PC-3 (cell line): ENCODE measurements around the gene ARAF. TPM values are rescaled to one million over a fixed set of nuclear protein-coding genes. Genes with fewer than 3 reads are reported as not detected.

Experiments used
- ATAC-seq: fragments of 200-7000 bp; cut with Tn5 transposase; 2 replicates; pipeline ENCODE4 v1.9.1; 2020; ENCODE audit warnings: mild to moderate bottlenecking, moderate library complexity
- BruUV-seq: library from RNA; stranded (reverse); fragments of 400-500 nt; replicated peaks from 2 replicates; lab custom pipeline; 2021; lab: Mats Ljungman, UMichigan
- CTCF ChIA-PET: fragments of 300-600 bp; sonication (Branson Sonifier 250); formaldehyde crosslinking; loops from one replicate; lab custom pipeline; 2022; ENCODE audit warnings: antibody characterized with exemption; lab: Charles Lee
- POLR2A ChIA-PET: fragments of 300-600 bp; sonication (Branson Sonifier 250); formaldehyde crosslinking; loops from one replicate; lab custom pipeline; 2022; ENCODE audit warnings: antibody characterized with exemption; ENCODE audit not compliant: unreplicated experiment; lab: Charles Lee
- DNase-seq: peaks from one replicate; pipeline ENCODE4 v3.0.0-alpha.2; 2015
- H2AFZ ChIP-seq: fragments of 300-600 bp; sonication (generic); 2 replicates; pipeline ENCODE4 v1.6.0; 2016; ENCODE audit warnings: antibody characterized with exemption, low read length
- H3F3A ChIP-seq: fragments of 300-600 bp; sonication (generic); one replicate; pipeline ENCODE4 v1.6.0; 2017; ENCODE audit warnings: antibody characterized with exemption, low read length, control low read depth, mild to moderate bottlenecking; ENCODE audit not compliant: unreplicated experiment
- H3K27ac ChIP-seq: fragments of 300-600 bp; sonication (generic); 2 replicates; pipeline ENCODE4 v1.5.1; 2016; ENCODE audit warnings: mild to moderate bottlenecking, low read length
- H3K27me3 ChIP-seq: fragments of 300-600 bp; sonication (generic); 2 replicates; pipeline ENCODE4 v1.6.1; 2016; ENCODE audit warnings: low read length, mixed read lengths
- H3K36me3 ChIP-seq: fragments of 300-600 bp; sonication (generic); 2 replicates; pipeline ENCODE4 v1.6.1; 2016; ENCODE audit warnings: low read depth, mixed run types, low read length, mixed read lengths
- H3K4me1 ChIP-seq: fragments of 300-600 bp; sonication (generic); 2 replicates; pipeline ENCODE4 v1.5.1; 2016; ENCODE audit warnings: low read length; ENCODE audit not compliant: insufficient read depth
- H3K4me2 ChIP-seq: fragments of 300-600 bp; sonication (generic); 2 replicates; pipeline ENCODE4 v1.6.0; 2016; ENCODE audit warnings: low read length
- H3K4me3 ChIP-seq: fragments of 300-600 bp; sonication (generic); 2 replicates; pipeline ENCODE4 v1.5.1; 2016; ENCODE audit warnings: mild to moderate bottlenecking, low read length, mixed read lengths
- H3K79me2 ChIP-seq: fragments of 300-600 bp; sonication (generic); 2 replicates; pipeline ENCODE4 v1.6.1; 2017; ENCODE audit warnings: low read length, mixed read lengths
- H3K9ac ChIP-seq: fragments of 300-600 bp; sonication (generic); 2 replicates; pipeline ENCODE4 v1.6.0; 2016; ENCODE audit warnings: mild to moderate bottlenecking, low read length
- H3K9me2 ChIP-seq: fragments of 300-600 bp; sonication (generic); replicated peaks from 2 replicates; pipeline ENCODE4 v1.6.1; 2016; ENCODE audit warnings: mixed run types, low read length, mixed read lengths
- H3K9me3 ChIP-seq: fragments of 300-600 bp; sonication (generic); 2 replicates; pipeline ENCODE4 v1.6.1; 2016; ENCODE audit warnings: low read length, mixed read lengths
- H4K20me1 ChIP-seq: fragments of 300-600 bp; sonication (generic); 2 replicates; pipeline ENCODE4 v1.6.1; 2016; ENCODE audit warnings: low read length, mixed read lengths
- EZH2 ChIP-seq: fragments of 300-600 bp; sonication (generic); IDR thresholded peaks from one replicate; pipeline ENCODE4 v1.6.1; 2017; ENCODE audit warnings: antibody characterized with exemption, mild to moderate bottlenecking, low read length; ENCODE audit not compliant: unreplicated experiment
- EZH2phosphoT487 ChIP-seq: fragments of 300-600 bp; sonication (generic); IDR thresholded peaks from 2 replicates; pipeline ENCODE4 v1.6.1; 2018; ENCODE audit warnings: mild to moderate bottlenecking, antibody characterized with exemption, low read length, borderline replicate concordance
- intact Hi-C: fragments of 100-400 bp; cut with micrococcal nuclease; formaldehyde crosslinking; loops from 2 replicates; pipeline ENCODE4 v1.9.0; 2023
- total RNA-seq: library from RNA; depleted of rRNA; stranded (reverse); fragments of >200 nt; gene quantifications from 2 replicates; pipeline ENCODE4 v1.2.3, GENCODE V29; 2014
- TF ChIP-seq, protein P1 (sequence below): fragments of 300-600 bp; sonication (generic); conservative IDR thresholded peaks from 2 replicates; pipeline ENCODE4 v1.5.1; 2017; ENCODE audit warnings: antibody characterized with exemption, low read depth, mild to moderate bottlenecking, low read length

The ARAF gene
- total RNA-seq, 1 experiment from 2014 or later: 52.6 TPM

DNA sequence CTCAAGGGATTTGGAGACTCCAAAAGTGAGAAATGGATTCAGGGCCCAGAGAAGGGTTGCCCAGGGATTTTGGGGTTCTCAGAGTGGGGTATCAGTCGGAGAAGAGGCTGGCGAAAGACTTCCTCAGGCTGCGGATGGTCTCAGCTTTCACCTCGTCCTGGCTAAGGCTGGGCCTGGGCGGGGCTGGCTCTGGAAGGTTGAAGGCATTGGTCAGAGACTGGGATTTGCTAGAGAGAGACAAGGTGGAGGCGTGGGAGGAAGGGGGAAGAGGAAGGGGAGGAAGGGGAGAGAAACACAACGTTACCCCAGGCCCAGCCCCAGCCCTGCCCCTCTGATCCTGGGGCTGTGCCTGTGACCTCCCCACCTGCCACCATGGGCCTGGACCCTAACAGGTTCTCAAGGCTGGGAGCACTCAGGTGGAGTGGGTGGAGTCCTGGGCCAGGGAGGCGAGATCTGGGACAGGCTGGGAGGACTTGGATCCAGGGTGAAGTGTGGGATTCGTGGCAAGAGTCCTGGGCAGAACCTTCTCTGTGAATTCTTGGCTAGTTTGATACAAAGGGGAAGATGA is 11.9 kb downstream of the ARAF start:
- no peaks in the 10 kb centered on the region for H3K9me3 ChIP-seq

DNA sequence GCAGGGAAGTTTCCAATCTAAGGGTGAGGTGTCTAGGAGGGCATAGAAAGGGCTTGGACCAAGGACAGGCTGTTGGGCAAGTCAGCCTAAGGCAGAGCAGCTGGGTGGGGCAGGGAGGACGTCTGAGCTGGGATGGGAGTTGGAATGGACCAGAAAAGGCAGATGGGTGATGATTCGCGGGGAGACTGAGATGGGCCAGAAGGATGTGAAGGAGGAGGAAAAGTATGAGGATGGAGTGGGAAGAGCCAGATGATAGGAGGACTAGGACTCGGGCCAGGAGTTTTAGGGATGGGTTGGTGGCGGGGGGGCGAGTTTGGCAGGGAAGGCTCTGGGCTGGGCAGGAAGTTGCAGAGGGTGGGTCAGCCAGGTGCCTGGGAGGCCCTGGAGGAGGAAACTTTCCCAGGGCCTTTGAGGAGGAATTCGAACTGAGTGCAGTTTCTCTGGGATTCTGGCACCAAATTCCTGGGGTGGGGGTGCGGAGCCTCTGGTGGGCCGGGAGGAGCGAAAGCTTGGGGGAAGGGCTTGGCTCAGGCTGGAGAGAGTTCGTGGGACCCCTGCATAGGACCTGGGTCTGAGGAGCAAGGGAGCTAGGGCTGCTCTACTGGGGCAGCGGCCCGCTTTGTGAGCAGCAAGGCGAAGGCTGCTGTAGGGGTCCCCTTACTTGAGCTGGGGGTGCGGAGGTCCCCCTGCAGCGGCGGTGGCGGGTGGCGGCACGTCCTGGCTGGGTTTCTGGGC is 12.5 kb downstream of the ARAF start:
- POLR2A ChIA-PET: no interaction called here
- TF ChIP-seq, protein P1, sequence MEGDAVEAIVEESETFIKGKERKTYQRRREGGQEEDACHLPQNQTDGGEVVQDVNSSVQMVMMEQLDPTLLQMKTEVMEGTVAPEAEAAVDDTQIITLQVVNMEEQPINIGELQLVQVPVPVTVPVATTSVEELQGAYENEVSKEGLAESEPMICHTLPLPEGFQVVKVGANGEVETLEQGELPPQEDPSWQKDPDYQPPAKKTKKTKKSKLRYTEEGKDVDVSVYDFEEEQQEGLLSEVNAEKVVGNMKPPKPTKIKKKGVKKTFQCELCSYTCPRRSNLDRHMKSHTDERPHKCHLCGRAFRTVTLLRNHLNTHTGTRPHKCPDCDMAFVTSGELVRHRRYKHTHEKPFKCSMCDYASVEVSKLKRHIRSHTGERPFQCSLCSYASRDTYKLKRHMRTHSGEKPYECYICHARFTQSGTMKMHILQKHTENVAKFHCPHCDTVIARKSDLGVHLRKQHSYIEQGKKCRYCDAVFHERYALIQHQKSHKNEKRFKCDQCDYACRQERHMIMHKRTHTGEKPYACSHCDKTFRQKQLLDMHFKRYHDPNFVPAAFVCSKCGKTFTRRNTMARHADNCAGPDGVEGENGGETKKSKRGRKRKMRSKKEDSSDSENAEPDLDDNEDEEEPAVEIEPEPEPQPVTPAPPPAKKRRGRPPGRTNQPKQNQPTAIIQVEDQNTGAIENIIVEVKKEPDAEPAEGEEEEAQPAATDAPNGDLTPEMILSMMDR: no peak
- TF ChIP-seq EZH2: no peak
- TF ChIP-seq EZH2phosphoT487: no peak
- H3F3A ChIP-seq: no peaks in the 10 kb centered on the region
- peak overlapping the region; percentile 31 for H3K9ac ChIP-seq
- H3K4me3 ChIP-seq: no peak overlapping the region
- no peak overlapping the region for H2AFZ ChIP-seq
- ATAC-seq: peak; percentile 77
- peaks cover 4% of the 10 kb centered on the region; the same call in 1 of the 2 replicates for H3K36me3 ChIP-seq
- no TSS peak for BruUV-seq
- peak overlapping the region; percentile 70 for H3K27ac ChIP-seq
- H3K9me2 ChIP-seq: no peaks in the 10 kb centered on the region
- peaks cover 15% of the 10 kb centered on the region for H3K4me1 ChIP-seq
- no peaks in the 10 kb centered on the region for H3K27me3 ChIP-seq
- no peaks in the 10 kb centered on the region for H4K20me1 ChIP-seq
- 0 out of 2 replicates have a peak overlapping the region, but pooled peaks have one; percentile 31 for H3K4me2 ChIP-seq
- peak; percentile 66 for DNase-seq
- intact Hi-C loops: no loop called here
- no peaks in the 10 kb centered on the region for H3K79me2 ChIP-seq
- H3K9me3 ChIP-seq: no peaks in the 10 kb centered on the region
- CTCF ChIA-PET: no interaction called here

More for the DNA sequence above, 11.9 kb downstream of the ARAF start:
- ATAC-seq (peak; percentile 21), DNase-seq (no peak)
- no peaks in the 10 kb centered on the region for H3F3A ChIP-seq
- H2AFZ ChIP-seq: no peak overlapping the region
- peaks cover 9% of the 10 kb centered on the region for H3K36me3 ChIP-seq
- BruUV-seq: no TSS peak
- H3K4me3 ChIP-seq: no peak overlapping the region
- CTCF ChIA-PET: no interaction called here
- POLR2A ChIA-PET: no interaction called here
- H3K27ac ChIP-seq: peak overlapping the region; percentile 54
- H3K4me2 ChIP-seq: no peak overlapping the region
- no peak overlapping the region for H3K9ac ChIP-seq
- H3K9me2 ChIP-seq: no peaks in the 10 kb centered on the region
- intact Hi-C loops: no loop called here
- no peak for TF ChIP-seq EZH2
- TF ChIP-seq EZH2phosphoT487: no peak
- TF ChIP-seq, protein P1: no peak
- H3K27me3 ChIP-seq: no peaks in the 10 kb centered on the region
- H3K79me2 ChIP-seq: no peaks in the 10 kb centered on the region
- H4K20me1 ChIP-seq: no peaks in the 10 kb centered on the region
- H3K4me1 ChIP-seq: peaks cover 15% of the 10 kb centered on the region

DNA sequence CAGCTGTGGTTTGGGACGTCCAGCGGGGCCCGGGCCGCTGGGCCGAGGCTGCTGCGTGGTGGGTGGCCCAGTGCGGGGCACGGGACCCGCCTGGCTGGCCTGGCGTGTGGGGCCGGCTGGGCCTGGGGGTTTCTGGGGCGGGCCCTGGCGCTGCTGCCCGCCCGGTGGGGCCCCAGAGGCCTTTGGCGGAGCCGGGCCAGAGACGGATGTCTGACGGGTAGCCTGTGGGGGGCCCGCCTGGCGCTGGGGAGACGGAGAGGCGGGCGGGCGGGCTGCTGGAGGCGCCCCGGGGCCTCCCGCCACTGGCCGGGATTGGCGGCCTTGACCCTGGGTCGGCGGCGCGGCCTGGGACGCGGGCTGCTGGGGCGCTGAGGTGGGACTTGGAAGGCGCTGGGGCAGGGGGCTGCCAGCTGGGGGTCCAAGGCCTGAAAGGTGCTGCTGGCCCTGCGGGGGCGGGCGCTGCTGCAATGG is 13.1 kb downstream of the ARAF start:
- no peak for ATAC-seq
- H3K4me3 ChIP-seq: no peak overlapping the region

More for the DNA sequence above, 13.1 kb downstream of the ARAF start:
- Histone ChIP-seq H3K36me3 (no peaks in the 10 kb centered on the region; the same call in 1 of the 2 replicates), H3K27ac (peak overlapping the region; percentile 70), H3K4me1 (peaks cover 19% of the 10 kb centered on the region), H3K4me2 (no peak overlapping the region), H3K9ac (peak overlapping the region; percentile 31), H3F3A (no peaks in the 10 kb centered on the region), H2AFZ (no peak overlapping the region), H3K9me3 (no peaks in the 10 kb centered on the region), H3K27me3 (no peaks in the 10 kb centered on the region), H3K9me2 (no peaks in the 10 kb centered on the region), H4K20me1 (no peaks in the 10 kb centered on the region), H3K79me2 (no peaks in the 10 kb centered on the region)
- BruUV-seq: no TSS peak
- POLR2A ChIA-PET: no interaction called here
- DNase-seq: no peak
- CTCF ChIA-PET: no interaction called here
- intact Hi-C loops: no loop called here
- TF ChIP-seq, protein P1: no peak
- no peak for TF ChIP-seq EZH2
- no peak for TF ChIP-seq EZH2phosphoT487
